GM18520 (cell line): ENCODE results near the gene AFF3.
A peak's percentile ranks its signal among the peaks of the same experiment; 100 is the strongest.
"Not testable (repeated sequence)": the region's sequence is repeated elsewhere in the genome, so short reads cannot be mapped to it uniquely, and the experiment has no call there.

ENCODE experiments used
- ATAC-seq: cut with Tn5 transposase; IDR thresholded peaks from one replicate; pipeline ENCODE4 v1.9.1; 2021; ENCODE audit not compliant: unreplicated experiment

The AFF3 gene

GRCh38 chr2:100142393-100142792 lies at the start of gene AFF3:
AFF3 (minus strand) TSS chr2:100142590; CDS start chr2:100104454, 38,136 bp downstream.
- ATAC-seq = peak; percentile 93

- ATAC-seq = no peak
These were observed 47.0 kb upstream of the AFF3 start for GRCh38 chr2:100189387-100189786.

- no peak for ATAC-seq
These were observed 45.9 kb upstream of the AFF3 start for GRCh38 chr2:100188326-100188725.

- ATAC-seq = no peak
These were observed 43.7 kb upstream of the AFF3 start for GRCh38 chr2:100186126-100186525.

- no peak for ATAC-seq
These were observed 43.1 kb upstream of the AFF3 start for GRCh38 chr2:100185516-100185915.

GRCh38 chr2:100185105-100185504 lies 42.7 kb upstream of the AFF3 start:
- ATAC-seq = no peak

GRCh38 chr2:100184055-100184737 lies 41.8 kb upstream of the AFF3 start:
- ATAC-seq = no peak

- no peak for ATAC-seq
These were observed 40.3 kb upstream of the AFF3 start for GRCh38 chr2:100182494-100183361.

GRCh38 chr2:100180503-100180902 lies 38.1 kb upstream of the AFF3 start:
- ATAC-seq = no peak

GRCh38 chr2:100179806-100180205 lies 37.4 kb upstream of the AFF3 start:
- no peak for ATAC-seq

- no peak for ATAC-seq
These were observed 36.5 kb upstream of the AFF3 start for GRCh38 chr2:100178864-100179263.

- ATAC-seq = no peak
These were observed 35.8 kb upstream of the AFF3 start for GRCh38 chr2:100178085-100178788.

GRCh38 chr2:100176925-100177324 lies 34.5 kb upstream of the AFF3 start:
- no peak for ATAC-seq

- ATAC-seq = no peak
These were observed 31.6 kb upstream of the AFF3 start for GRCh38 chr2:100174026-100174431.

GRCh38 chr2:100166701-100167100 lies 24.3 kb upstream of the AFF3 start:
- no peak for ATAC-seq

- no peak for ATAC-seq
These were observed 21.2 kb upstream of the AFF3 start for GRCh38 chr2:100163605-100164004.

- ATAC-seq = no peak
These were observed 19.7 kb upstream of the AFF3 start for GRCh38 chr2:100161945-100162620.

GRCh38 chr2:100160396-100160795 lies 18.0 kb upstream of the AFF3 start:
- no peak for ATAC-seq

GRCh38 chr2:100151832-100152231 lies 9.4 kb upstream of the AFF3 start:
- not testable (repeated sequence) for ATAC-seq

- no peak for ATAC-seq
These were observed 8.9 kb upstream of the AFF3 start for GRCh38 chr2:100151310-100151709.

GRCh38 chr2:100148883-100149282 lies 6.5 kb upstream of the AFF3 start:
- ATAC-seq = no peak
